CD8-positive, alpha-beta memory T cell (primary cell): Measurements from ENCODE around the gene RNF183. TPM values are rescaled to one million over a fixed set of nuclear protein-coding genes. Genes with fewer than 3 reads are reported as not detected.

Experiments used
- CTCF ChIA-PET: fragments of 350-600 bp; sonication (Branson Sonifier 250); formaldehyde crosslinking; loops from one replicate; lab custom pipeline; 2021; ENCODE audit warnings: antibody characterized with exemption; lab: Charles Lee
- POLR2A ChIA-PET: fragments of 350-600 bp; sonication (Branson Sonifier 250); formaldehyde crosslinking; loops from one replicate; lab custom pipeline; 2021; ENCODE audit warnings: antibody characterized with exemption; lab: Charles Lee
- DNase-seq, 5 donors: peaks; one replicate each; pipeline versions ENCODE4 v3.0.0 to v3.0.0-alpha.2; 2020 to 2022; ENCODE audit warnings: mixed read lengths in 1 of 5
- H3K27ac ChIP-seq: one replicate; pipeline ENCODE4 v1.7.0; 2013; ENCODE audit warnings: low read depth, mild to moderate bottlenecking, low read length, moderate library complexity
- H3K27me3 ChIP-seq: 2 replicates; pipeline ENCODE4 v1.7.0; 2013; ENCODE audit warnings: low read length, mild to moderate bottlenecking; ENCODE audit not compliant: insufficient read depth, poor library complexity, severe bottlenecking
- H3K36me3 ChIP-seq: 2 replicates; pipeline ENCODE4 v1.7.0; 2013; ENCODE audit warnings: mild to moderate bottlenecking, low read length, moderate library complexity; ENCODE audit not compliant: insufficient read depth
- H3K4me1 ChIP-seq: 2 replicates; pipeline ENCODE4 v1.7.0; 2013; ENCODE audit warnings: mild to moderate bottlenecking, low read length, moderate library complexity; ENCODE audit not compliant: insufficient read depth
- H3K4me3 ChIP-seq: 2 replicates; pipeline ENCODE4 v1.7.0; 2013; ENCODE audit warnings: mild to moderate bottlenecking, low read length
- H3K9me3 ChIP-seq: 2 replicates; pipeline ENCODE4 v1.7.0; 2013; ENCODE audit warnings: mild to moderate bottlenecking, low read length
- H3K27ac Mint-ChIP-seq, 8 donors: one replicate each; pipeline ENCODE4 v1.8.0; 2020 to 2021; ENCODE audit warnings: mixed read lengths in 8 of 8, mild to moderate bottlenecking in 6 of 8, inconsistent platforms in 3 of 8, moderate library complexity in 3 of 8
- H3K27me3 Mint-ChIP-seq, 2 donors: one replicate each; pipeline ENCODE4 v1.8.0; 2020 to 2021; ENCODE audit warnings: mixed read lengths in 2 of 2, mild to moderate bottlenecking in 1 of 2, moderate library complexity in 1 of 2
- H3K36me3 Mint-ChIP-seq, 3 donors: one replicate each; pipeline ENCODE4 v1.8.0; 2020 to 2021; ENCODE audit warnings: mixed read lengths in 3 of 3, inconsistent platforms in 1 of 3, mild to moderate bottlenecking in 1 of 3
- H3K4me1 Mint-ChIP-seq, 3 donors: one replicate each; pipeline ENCODE4 v1.8.0; 2020 to 2021; ENCODE audit warnings: mixed read lengths in 3 of 3, inconsistent platforms in 1 of 3, mild to moderate bottlenecking in 1 of 3
- H3K4me3 Mint-ChIP-seq, 7 donors: one replicate each; pipeline ENCODE4 v1.8.0; 2020 to 2021; ENCODE audit warnings: mixed read lengths in 7 of 7, mild to moderate bottlenecking in 6 of 7, moderate library complexity in 4 of 7, inconsistent platforms in 2 of 7
- H3K9me3 Mint-ChIP-seq, 5 donors: one replicate each; pipeline ENCODE4 v1.8.0; 2020 to 2022; ENCODE audit warnings: mixed read lengths in 5 of 5, mild to moderate bottlenecking in 3 of 5, moderate library complexity in 2 of 5, inconsistent platforms in 1 of 5
- polyA plus RNA-seq: library from polyadenylated mRNA; unstranded; fragments of 300-500 nt; fragmentation: Illumina TruSeq; gene quantifications from one replicate; pipeline ENCODE4 v1.2.3, GENCODE V29; 2021
- total RNA-seq, 2 experiments: library from RNA; stranded (reverse); gene quantifications; one replicate each; pipeline ENCODE4 v1.2.3, GENCODE V29; 2021

The RNF183 gene
- total and polyA plus RNA-seq, 3 experiments from 2014 or later = not detected

GRCh38 chr9:113315231-113315630 lies 12.1 kb upstream of the RNF183 start:
- ChIA-PET POLR2A (no interaction called here), CTCF (no interaction called here)
- no peak for DNase-seq
- Histone ChIP-seq H3K9me3 (no peaks in the 10 kb centered on the region), H3K27ac (no peak overlapping the region), H3K4me3 (no peak overlapping the region), H3K36me3 (no peaks in the 10 kb centered on the region), H3K27me3 (no peaks in the 10 kb centered on the region), H3K4me1 (no peaks in the 10 kb centered on the region)
- Mint-ChIP-seq H3K4me3 (no peak overlapping the region), H3K36me3 (no peaks in the 10 kb centered on the region), H3K27me3 (peaks cover 4 to 11% of the 10 kb centered on the region in 2 donors), H3K4me1 (no peaks in the 10 kb centered on the region), H3K27ac (no peak overlapping the region), H3K9me3 (no peaks in the 10 kb centered on the region)

DNA sequence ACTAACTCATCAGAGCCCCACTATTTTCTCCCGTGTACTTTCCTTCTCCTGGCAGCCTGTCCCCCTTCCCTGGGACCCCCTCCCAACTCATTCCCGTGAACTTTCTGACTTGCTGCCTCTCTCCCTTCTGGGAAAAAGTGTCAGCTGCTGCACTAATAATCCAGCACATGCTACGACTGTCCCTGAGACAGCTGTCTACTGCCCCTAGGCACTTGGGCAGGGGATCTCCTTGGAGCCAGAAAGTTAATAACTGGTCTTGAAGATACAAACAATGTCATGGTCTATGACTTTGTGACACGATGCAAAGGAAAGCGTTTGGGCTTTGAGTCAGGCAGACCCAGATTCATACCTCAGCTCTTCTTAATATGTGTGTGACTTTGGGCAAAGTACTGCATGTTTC lies 10.1 kb upstream of the RNF183 start:
- Histone ChIP-seq H3K9me3 (no peaks in the 10 kb centered on the region), H3K36me3 (no peaks in the 10 kb centered on the region), H3K27me3 (no peaks in the 10 kb centered on the region), H3K4me3 (no peak overlapping the region), H3K4me1 (no peaks in the 10 kb centered on the region), H3K27ac (no peak overlapping the region)
- Mint-ChIP-seq H3K27ac (no peak overlapping the region), H3K4me3 (no peak overlapping the region), H3K36me3 (no peaks in the 10 kb centered on the region), H3K9me3 (no peaks in the 10 kb centered on the region), H3K27me3 (peaks cover 1 to 9% of the 10 kb centered on the region in 2 donors), H3K4me1 (no peaks in the 10 kb centered on the region)
- no peak for DNase-seq
- CTCF ChIA-PET = no interaction called here
- POLR2A ChIA-PET = no interaction called here

GRCh38 chr9:113311961-113312360 lies 8.8 kb upstream of the RNF183 start:
- H3K9me3 Mint-ChIP-seq = no peaks in the 10 kb centered on the region
- no peaks in the 10 kb centered on the region for H3K4me1 Mint-ChIP-seq
- H3K9me3 ChIP-seq = no peaks in the 10 kb centered on the region
- H3K36me3 Mint-ChIP-seq = no peaks in the 10 kb centered on the region
- H3K36me3 ChIP-seq = no peaks in the 10 kb centered on the region
- H3K27me3 Mint-ChIP-seq = peaks cover 1 to 11% of the 10 kb centered on the region in 2 donors
- H3K4me3 Mint-ChIP-seq = no peak overlapping the region
- ChIA-PET POLR2A (no interaction called here), CTCF (interaction anchor here (0.8 to 1.0 kb wide), 3 partner anchors 37 to 344 kb away, joined by 3 read pairs; partner anchors contain the start of gene ALAD)
- H3K27ac ChIP-seq = no peak overlapping the region
- peak overlapping the region in 1 of 8 donors; percentile 29 for H3K27ac Mint-ChIP-seq
- no peaks in the 10 kb centered on the region for H3K27me3 ChIP-seq
- H3K4me1 ChIP-seq = no peaks in the 10 kb centered on the region
- H3K4me3 ChIP-seq = no peak overlapping the region
- no peak for DNase-seq

DNA sequence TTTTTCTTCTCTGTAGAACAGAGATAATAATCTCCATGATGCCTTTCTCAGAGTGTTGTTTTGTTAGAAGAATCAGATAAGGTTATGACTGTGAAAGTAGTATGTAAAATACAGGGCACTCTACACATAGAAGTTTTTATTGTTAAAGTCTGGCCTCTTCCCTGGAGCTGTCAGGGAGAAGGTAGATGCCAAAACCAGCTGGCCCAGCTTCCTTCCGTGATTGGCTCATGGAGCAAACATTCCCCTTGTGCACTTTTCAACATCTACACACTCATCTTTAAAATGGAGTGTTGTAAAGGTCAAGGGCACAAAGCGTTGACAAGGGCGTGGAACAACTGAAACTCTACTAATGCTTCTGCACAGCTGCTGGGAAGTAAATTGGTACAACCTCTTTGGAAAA lies 7.4 kb upstream of the RNF183 start:
- Mint-ChIP-seq H3K4me1 (no peaks in the 10 kb centered on the region), H3K9me3 (no peaks in the 10 kb centered on the region)

DNA sequence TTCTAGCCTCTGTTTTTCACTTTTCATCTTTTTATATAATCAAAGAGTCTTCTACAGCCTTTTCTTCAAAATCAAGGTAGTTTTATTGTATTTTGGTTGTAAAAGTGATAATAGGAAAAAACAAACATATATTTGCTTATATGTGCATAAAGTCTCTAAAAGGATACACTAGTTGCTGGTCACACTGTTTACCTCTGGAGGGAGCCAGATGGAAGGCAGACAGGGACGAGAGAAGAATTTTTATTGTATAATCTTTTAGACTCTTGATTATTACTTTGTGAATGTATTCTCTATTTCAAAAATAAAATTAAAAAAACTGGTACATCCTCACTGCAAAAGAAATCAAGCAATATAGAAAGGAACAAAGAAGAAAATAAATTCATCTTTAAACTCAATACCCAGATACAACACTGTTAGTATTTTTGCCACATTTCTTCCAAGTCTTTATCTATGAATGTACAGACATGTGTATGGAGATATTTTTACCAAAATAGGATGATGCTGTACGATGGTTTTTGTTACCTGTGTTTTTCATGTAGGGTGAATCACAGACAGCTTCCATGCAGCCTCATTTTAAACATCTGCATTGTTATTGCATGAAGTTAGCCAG lies 6.1 kb upstream of the RNF183 start:
- Mint-ChIP-seq H3K9me3 (no peaks in the 10 kb centered on the region), H3K27ac (no peak overlapping the region), H3K4me1 (no peaks in the 10 kb centered on the region), H3K36me3 (no peaks in the 10 kb centered on the region), H3K4me3 (no peak overlapping the region), H3K27me3 (peaks cover 9 to 14% of the 10 kb centered on the region in 2 donors)
- Histone ChIP-seq H3K9me3 (no peaks in the 10 kb centered on the region), H3K4me1 (no peaks in the 10 kb centered on the region), H3K36me3 (no peaks in the 10 kb centered on the region), H3K4me3 (no peak overlapping the region), H3K27ac (no peak overlapping the region), H3K27me3 (no peaks in the 10 kb centered on the region)
- ChIA-PET CTCF (interaction anchor here (0.6 to 1.9 kb wide), 5 partner anchors 10 to 348 kb away, joined by 3 to 7 read pairs (median 3); partner anchors contain the start of gene ALAD), POLR2A (interaction anchor here (0.6 kb wide), 1 partner anchor 1305 kb away, joined by 3 read pairs; no protein-coding TSS in a partner anchor)
- peak in 2 of 5 donors; percentile 16 to 21 for DNase-seq

More for the DNA sequence above, 7.4 kb upstream of the RNF183 start:
- no peaks in the 10 kb centered on the region for H3K4me1 ChIP-seq
- Mint-ChIP-seq H3K36me3 (no peaks in the 10 kb centered on the region), H3K27ac (peak overlapping the region in 1 of 8 donors; percentile 12), H3K27me3 (peaks cover 2 to 10% of the 10 kb centered on the region in 2 donors), H3K4me3 (no peak overlapping the region)
- no peaks in the 10 kb centered on the region for H3K36me3 ChIP-seq
- no peak overlapping the region for H3K27ac ChIP-seq
- no peaks in the 10 kb centered on the region for H3K27me3 ChIP-seq
- no peak overlapping the region for H3K4me3 ChIP-seq
- no peak for DNase-seq
- no peaks in the 10 kb centered on the region for H3K9me3 ChIP-seq
- CTCF ChIA-PET = interaction anchor here (1.5 kb wide), 1 partner anchor 348 kb away, joined by 4 read pairs; no protein-coding TSS in a partner anchor
- POLR2A ChIA-PET = no interaction called here

GRCh38 chr9:113307396-113307975 lies 4.3 kb upstream of the RNF183 start:
- Mint-ChIP-seq H3K27ac (no peak overlapping the region), H3K36me3 (no peaks in the 10 kb centered on the region), H3K9me3 (no peaks in the 10 kb centered on the region), H3K27me3 (peaks cover 8 to 23% of the 10 kb centered on the region in 2 donors), H3K4me3 (no peak overlapping the region), H3K4me1 (no peaks in the 10 kb centered on the region)
- Histone ChIP-seq H3K4me1 (no peaks in the 10 kb centered on the region), H3K9me3 (no peaks in the 10 kb centered on the region), H3K27ac (no peak overlapping the region), H3K27me3 (no peaks in the 10 kb centered on the region), H3K4me3 (no peak overlapping the region), H3K36me3 (no peaks in the 10 kb centered on the region)
- ChIA-PET CTCF (interaction anchor here (1.9 kb wide), 1 partner anchor 348 kb away, joined by 7 read pairs; no protein-coding TSS in a partner anchor), POLR2A (no interaction called here)
- DNase-seq = no peak

DNA sequence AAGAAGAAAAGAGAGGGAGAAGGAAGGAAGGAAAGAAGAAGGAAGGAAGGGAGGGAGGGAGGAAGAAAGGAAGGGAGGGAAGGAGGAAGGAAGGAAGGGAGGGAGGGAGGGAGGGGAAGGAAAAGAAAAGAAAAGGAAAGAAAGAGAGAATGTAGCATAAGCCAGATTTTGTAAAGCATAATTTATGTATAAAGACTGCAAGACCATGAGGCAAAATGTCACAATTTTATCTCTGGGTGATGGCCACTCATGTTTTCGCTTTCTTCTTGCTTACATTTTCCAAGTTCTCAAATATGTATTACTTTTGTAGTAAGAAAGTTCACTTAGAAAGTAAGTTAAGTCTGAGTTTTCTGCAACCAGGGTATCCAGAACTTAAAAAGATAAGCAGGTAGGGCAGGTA lies 3.4 kb upstream of the RNF183 start:
- POLR2A ChIA-PET = no interaction called here
- H3K27me3 Mint-ChIP-seq = peaks cover 8 to 29% of the 10 kb centered on the region in 2 donors

GRCh38 chr9:113301548-113301947 lies 1.6 kb downstream of the RNF183 start:
- no peak overlapping the region for H3K27ac Mint-ChIP-seq
- peaks cover 0 to 2% (median 0%) of the 10 kb centered on the region in 3 donors for H3K36me3 Mint-ChIP-seq
- no peaks in the 10 kb centered on the region for H3K4me1 Mint-ChIP-seq
- no peaks in the 10 kb centered on the region for H3K9me3 Mint-ChIP-seq
- Histone ChIP-seq H3K4me1 (no peaks in the 10 kb centered on the region), H3K9me3 (no peaks in the 10 kb centered on the region), H3K36me3 (no peaks in the 10 kb centered on the region), H3K4me3 (no peak overlapping the region), H3K27me3 (no peaks in the 10 kb centered on the region), H3K27ac (no peak overlapping the region)
- H3K27me3 Mint-ChIP-seq = peaks cover 8 to 25% of the 10 kb centered on the region in 2 donors
- DNase-seq = no peak
- POLR2A ChIA-PET = no interaction called here
- H3K4me3 Mint-ChIP-seq = no peak overlapping the region
- CTCF ChIA-PET = no interaction called here

More for the DNA sequence above, 3.4 kb upstream of the RNF183 start:
- Mint-ChIP-seq H3K9me3 (no peaks in the 10 kb centered on the region), H3K27ac (no peak overlapping the region), H3K36me3 (peaks cover 0 to 2% (median 0%) of the 10 kb centered on the region in 3 donors), H3K4me1 (no peaks in the 10 kb centered on the region), H3K4me3 (no peak overlapping the region)
- Histone ChIP-seq H3K4me3 (no peak overlapping the region), H3K27me3 (no peaks in the 10 kb centered on the region), H3K27ac (no peak overlapping the region), H3K4me1 (no peaks in the 10 kb centered on the region), H3K9me3 (no peaks in the 10 kb centered on the region), H3K36me3 (no peaks in the 10 kb centered on the region)
- CTCF ChIA-PET = no interaction called here
- DNase-seq = no peak
